Rectal smooth muscle tissue (tissue), 1 donor: ENCODE data around the gene VSTM5.

ENCODE experiments used
- H3K27ac ChIP-seq: one replicate; pipeline ENCODE4 v1.7.0; 2013; ENCODE audit warnings: low read depth, low read length, inconsistent platforms
- H3K27me3 ChIP-seq: one replicate; pipeline ENCODE4 v1.7.0; 2013; ENCODE audit warnings: low read length; ENCODE audit not compliant: control insufficient read depth, insufficient read depth
- H3K36me3 ChIP-seq: one replicate; pipeline ENCODE4 v1.7.0; 2013; ENCODE audit warnings: low read length; ENCODE audit not compliant: control insufficient read depth, insufficient read depth
- H3K4me1 ChIP-seq: one replicate; pipeline ENCODE4 v1.7.0; 2013; ENCODE audit warnings: low read length; ENCODE audit not compliant: control insufficient read depth, insufficient read depth
- H3K4me3 ChIP-seq: one replicate; pipeline ENCODE4 v1.7.0; 2013; ENCODE audit warnings: low read length
- H3K9ac ChIP-seq: one replicate; pipeline ENCODE4 v1.7.0; 2013; ENCODE audit warnings: low read length

The VSTM5 gene

GRCh38 chr11:93840180-93840579 is 10.2 kb downstream of the VSTM5 start:
- no peak overlapping the region for H3K4me3 ChIP-seq
- no peaks in the 10 kb centered on the region for H3K27me3 ChIP-seq
- H3K9ac ChIP-seq: no peak overlapping the region
- H3K4me1 ChIP-seq: no peaks in the 10 kb centered on the region
- no peaks in the 10 kb centered on the region for H3K36me3 ChIP-seq
- H3K27ac ChIP-seq: no peak overlapping the region

GRCh38 chr11:93838967-93839366 is 11.5 kb downstream of the VSTM5 start:
- no peaks in the 10 kb centered on the region for H3K4me1 ChIP-seq
- no peak overlapping the region for H3K4me3 ChIP-seq
- H3K27me3 ChIP-seq: no peaks in the 10 kb centered on the region
- H3K27ac ChIP-seq: no peak overlapping the region
- no peak overlapping the region for H3K9ac ChIP-seq
- H3K36me3 ChIP-seq: no peaks in the 10 kb centered on the region

- Histone ChIP-seq H3K27me3 (no peaks in the 10 kb centered on the region), H3K36me3 (no peaks in the 10 kb centered on the region), H3K27ac (no peak overlapping the region), H3K9ac (no peak overlapping the region), H3K4me3 (no peak overlapping the region), H3K4me1 (no peaks in the 10 kb centered on the region)
These were observed 17.6 kb downstream of the VSTM5 start for GRCh38 chr11:93832780-93833179.

DNA sequence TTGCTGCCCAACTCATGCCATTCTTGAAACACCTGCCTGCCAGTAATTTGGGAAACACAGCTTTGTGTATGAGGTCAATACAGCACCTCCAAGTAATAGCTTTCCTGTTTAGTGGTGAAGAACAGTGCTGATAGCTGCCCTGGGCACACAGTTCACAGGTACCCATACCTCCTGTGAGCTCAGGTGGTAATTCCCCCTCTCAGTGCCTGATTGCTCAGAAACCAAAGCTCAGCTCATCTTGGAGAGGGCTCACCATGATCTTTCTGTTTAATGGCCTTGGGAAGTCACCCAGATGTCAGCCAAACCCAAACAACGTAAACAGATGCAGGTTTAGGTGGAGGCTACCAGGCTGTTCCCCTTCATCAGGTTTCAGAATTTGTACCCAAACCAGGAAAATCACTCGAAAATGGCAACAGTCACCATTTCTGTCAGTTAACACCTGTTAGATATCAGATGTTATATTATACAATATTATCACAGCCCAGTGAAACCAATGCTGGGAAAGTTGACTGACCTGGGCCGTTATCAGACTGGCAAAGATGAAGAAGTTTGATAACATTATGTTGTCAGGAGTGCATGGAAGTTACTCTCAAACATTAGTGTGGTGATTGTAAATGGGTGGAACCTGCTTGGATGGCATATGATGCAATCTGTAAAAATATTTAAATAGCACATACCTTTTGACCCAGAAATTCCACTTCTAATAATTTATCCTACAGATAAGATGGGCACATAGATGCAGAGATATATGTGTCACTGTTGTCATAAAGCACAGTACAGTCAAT is 18.9 kb downstream of the VSTM5 start:
- H3K4me3 ChIP-seq: no peak overlapping the region
- H3K4me1 ChIP-seq: no peaks in the 10 kb centered on the region
- no peak overlapping the region for H3K9ac ChIP-seq
- H3K27me3 ChIP-seq: no peaks in the 10 kb centered on the region
- H3K27ac ChIP-seq: no peak overlapping the region
- no peaks in the 10 kb centered on the region for H3K36me3 ChIP-seq

- Histone ChIP-seq H3K36me3 (no peaks in the 10 kb centered on the region), H3K27ac (no peak overlapping the region), H3K4me1 (no peaks in the 10 kb centered on the region), H3K4me3 (no peak overlapping the region), H3K9ac (no peak overlapping the region), H3K27me3 (no peaks in the 10 kb centered on the region)
These were observed 20.8 kb downstream of the VSTM5 start for GRCh38 chr11:93829598-93829997.

GRCh38 chr11:93827363-93827762 is 23.1 kb downstream of the VSTM5 start:
- Histone ChIP-seq H3K27me3 (no peaks in the 10 kb centered on the region), H3K36me3 (no peaks in the 10 kb centered on the region), H3K4me1 (no peaks in the 10 kb centered on the region), H3K4me3 (no peak overlapping the region), H3K9ac (no peak overlapping the region), H3K27ac (no peak overlapping the region)

GRCh38 chr11:93823210-93823609 is 27.2 kb downstream of the VSTM5 start:
- Histone ChIP-seq H3K36me3 (no peaks in the 10 kb centered on the region), H3K9ac (no peak overlapping the region), H3K4me1 (no peaks in the 10 kb centered on the region), H3K27me3 (no peaks in the 10 kb centered on the region), H3K4me3 (no peak overlapping the region), H3K27ac (no peak overlapping the region)

GRCh38 chr11:93822359-93822758 is 28.1 kb downstream of the VSTM5 start:
- Histone ChIP-seq H3K4me3 (no peak overlapping the region), H3K9ac (no peak overlapping the region), H3K27me3 (no peaks in the 10 kb centered on the region), H3K4me1 (peaks cover 6% of the 10 kb centered on the region), H3K27ac (no peak overlapping the region), H3K36me3 (no peaks in the 10 kb centered on the region)

GRCh38 chr11:93821617-93822016 is 28.8 kb downstream of the VSTM5 start:
- Histone ChIP-seq H3K9ac (no peak overlapping the region), H3K36me3 (no peaks in the 10 kb centered on the region), H3K27ac (no peak overlapping the region), H3K4me3 (no peak overlapping the region), H3K27me3 (no peaks in the 10 kb centered on the region), H3K4me1 (peaks cover 6% of the 10 kb centered on the region)

DNA sequence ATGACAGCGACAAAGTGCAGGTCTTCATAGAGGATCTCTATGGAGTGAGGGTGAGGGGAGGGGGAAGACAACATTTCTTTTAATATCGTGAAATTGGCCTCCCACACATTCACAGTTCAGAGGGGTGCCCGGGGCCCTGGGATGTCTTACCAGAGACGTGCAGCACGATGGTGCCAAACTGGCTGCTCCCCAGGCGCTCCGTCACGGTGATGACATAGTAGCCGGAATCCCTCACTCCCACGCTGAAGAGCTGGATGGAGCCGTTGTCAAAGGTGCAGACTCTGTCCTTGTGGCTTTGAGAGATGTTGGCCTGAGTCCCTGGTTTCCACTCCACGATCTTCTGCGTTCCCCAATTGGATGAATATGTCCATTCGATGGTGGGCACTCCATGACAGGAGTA is 29.6 kb downstream of the VSTM5 start:
- Histone ChIP-seq H3K9ac (no peak overlapping the region), H3K36me3 (no peaks in the 10 kb centered on the region), H3K4me1 (peaks cover 6% of the 10 kb centered on the region), H3K27ac (no peak overlapping the region), H3K27me3 (no peaks in the 10 kb centered on the region), H3K4me3 (no peak overlapping the region)

DNA sequence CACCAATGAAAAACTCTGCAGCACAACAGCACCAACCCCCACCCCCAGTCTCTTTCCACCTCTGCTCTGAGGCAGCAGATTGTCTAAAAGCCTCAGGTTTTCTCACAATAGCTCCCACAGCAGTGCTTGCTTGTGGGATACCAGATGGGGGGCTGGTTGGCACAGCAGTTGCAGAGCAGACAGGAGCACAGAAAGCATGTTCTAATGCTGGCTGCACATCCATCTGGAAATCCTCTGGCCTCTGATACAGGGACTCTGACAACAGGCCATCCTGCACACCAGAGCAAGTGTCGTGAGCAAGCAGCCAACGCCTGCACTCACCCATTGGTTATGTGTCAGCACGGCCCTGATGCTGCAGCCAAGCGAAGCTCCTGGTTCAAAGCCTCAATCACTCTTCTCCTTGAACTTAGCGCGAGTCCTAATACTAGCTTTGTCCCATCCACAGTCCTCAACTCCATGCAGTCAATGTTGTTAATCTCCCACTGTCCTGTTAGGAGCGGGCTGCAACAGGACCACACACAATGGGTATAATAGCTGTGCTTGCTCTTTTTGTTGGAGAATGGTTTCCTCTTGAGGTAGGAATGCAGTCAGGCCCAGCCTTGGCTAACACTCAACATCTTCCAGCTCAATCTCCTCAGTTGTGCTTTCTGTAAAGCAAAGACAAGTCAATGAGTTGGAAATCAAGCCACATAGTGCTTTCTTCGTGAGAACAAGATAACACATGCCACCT is 30.3 kb downstream of the VSTM5 start:
- Histone ChIP-seq H3K9ac (no peak overlapping the region), H3K36me3 (no peaks in the 10 kb centered on the region), H3K4me3 (no peak overlapping the region), H3K27ac (no peak overlapping the region), H3K4me1 (peaks cover 6% of the 10 kb centered on the region), H3K27me3 (no peaks in the 10 kb centered on the region)

DNA sequence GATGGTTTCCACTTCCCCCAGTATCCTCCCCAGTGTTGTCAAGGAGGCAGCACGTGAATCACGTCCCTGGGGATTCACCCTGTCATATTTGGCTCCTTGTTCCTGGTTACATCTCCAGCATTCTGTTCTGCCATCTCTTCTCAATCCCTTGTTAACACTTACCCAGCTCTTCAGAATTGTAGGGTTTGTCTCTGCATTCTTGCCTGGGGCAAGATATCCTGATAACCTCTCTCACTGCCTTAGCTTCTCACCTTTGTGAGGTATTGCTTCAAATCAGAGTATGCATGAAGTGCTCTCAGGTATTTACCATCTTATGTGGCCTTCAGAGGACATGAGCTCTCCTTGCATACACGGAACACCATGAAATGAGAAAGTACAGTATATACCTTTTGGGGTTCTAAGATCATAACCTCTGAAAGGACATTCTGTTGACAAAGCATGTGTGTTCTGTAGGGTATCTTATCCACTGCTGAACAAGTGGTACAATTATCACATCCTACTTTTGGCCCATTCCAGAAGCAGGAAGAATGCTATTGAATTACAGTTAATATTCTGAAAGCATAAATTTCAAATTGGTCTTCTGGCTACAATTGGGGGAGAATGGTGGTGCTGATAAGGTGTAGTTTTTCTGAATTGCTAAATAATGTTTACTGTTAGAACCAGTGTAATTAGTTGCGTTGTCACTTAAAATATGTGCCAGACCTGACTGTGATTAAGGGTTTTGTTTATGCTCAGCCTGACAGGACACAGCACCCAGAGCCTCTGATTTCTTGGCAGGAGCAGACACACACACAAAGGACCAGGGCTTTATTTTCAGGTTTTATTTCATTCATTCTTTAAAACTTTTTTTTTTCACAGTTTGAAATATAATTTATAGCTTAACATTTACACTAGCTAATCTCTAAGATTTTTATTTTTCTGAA is 32.7 kb downstream of the VSTM5 start:
- Histone ChIP-seq H3K4me1 (peaks cover 6% of the 10 kb centered on the region), H3K4me3 (no peak overlapping the region), H3K9ac (no peak overlapping the region), H3K27me3 (no peaks in the 10 kb centered on the region), H3K27ac (no peak overlapping the region), H3K36me3 (peaks cover 2% of the 10 kb centered on the region)
